Measurements from ENCODE around the gene TJP1.
"Not testable (repeated sequence)": the region's sequence is repeated elsewhere in the genome, so short reads cannot be mapped to it uniquely, and the experiment has no call there.

TJP1 gene

DNA sequence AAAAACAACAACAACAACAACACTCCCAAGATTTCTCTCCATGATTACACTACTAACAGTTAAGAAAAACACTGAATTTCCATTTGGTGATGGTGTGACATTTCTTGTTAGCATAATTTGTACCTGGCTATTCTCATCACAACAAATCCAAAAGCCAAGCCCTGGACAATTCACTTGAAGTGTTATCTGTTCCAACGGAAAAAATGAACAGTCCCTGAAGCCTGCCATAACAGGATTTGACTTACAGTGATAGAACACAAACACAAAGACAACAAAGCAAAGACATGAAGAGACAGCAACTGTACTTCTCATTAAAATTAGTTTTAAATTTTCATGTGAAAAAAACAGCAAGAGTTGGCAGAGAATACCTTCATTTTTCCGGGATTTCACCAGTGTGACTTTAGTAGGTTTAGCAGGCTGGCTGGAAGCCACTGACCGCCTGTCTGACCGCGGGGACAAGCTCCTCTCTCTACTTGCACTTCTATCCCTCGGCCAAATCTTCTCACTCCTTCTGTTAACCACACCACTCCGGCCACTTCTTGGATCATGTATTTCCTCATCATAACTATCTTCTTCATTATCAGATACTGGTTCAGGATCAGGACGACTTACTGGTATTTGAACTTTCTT, 56.3 kb downstream of the TJP1 start:
- DNase-seq = no peak
- intact Hi-C loops (cut with DNase I; ENCODE audit: low total_unique reads) = no loop called here
- H3K4me1 ChIP-seq = peaks cover 0 to 29% (median 11%) of the 10 kb centered on the region in 4 donors
- TF ChIP-seq, protein P1, sequence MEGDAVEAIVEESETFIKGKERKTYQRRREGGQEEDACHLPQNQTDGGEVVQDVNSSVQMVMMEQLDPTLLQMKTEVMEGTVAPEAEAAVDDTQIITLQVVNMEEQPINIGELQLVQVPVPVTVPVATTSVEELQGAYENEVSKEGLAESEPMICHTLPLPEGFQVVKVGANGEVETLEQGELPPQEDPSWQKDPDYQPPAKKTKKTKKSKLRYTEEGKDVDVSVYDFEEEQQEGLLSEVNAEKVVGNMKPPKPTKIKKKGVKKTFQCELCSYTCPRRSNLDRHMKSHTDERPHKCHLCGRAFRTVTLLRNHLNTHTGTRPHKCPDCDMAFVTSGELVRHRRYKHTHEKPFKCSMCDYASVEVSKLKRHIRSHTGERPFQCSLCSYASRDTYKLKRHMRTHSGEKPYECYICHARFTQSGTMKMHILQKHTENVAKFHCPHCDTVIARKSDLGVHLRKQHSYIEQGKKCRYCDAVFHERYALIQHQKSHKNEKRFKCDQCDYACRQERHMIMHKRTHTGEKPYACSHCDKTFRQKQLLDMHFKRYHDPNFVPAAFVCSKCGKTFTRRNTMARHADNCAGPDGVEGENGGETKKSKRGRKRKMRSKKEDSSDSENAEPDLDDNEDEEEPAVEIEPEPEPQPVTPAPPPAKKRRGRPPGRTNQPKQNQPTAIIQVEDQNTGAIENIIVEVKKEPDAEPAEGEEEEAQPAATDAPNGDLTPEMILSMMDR (IDR thresholded peaks at IDR 0.05) = no peak
- H3K4me3 ChIP-seq = no peak overlapping the region
- H3K27ac ChIP-seq = no peak overlapping the region
- H3K27me3 ChIP-seq = no peaks in the 10 kb centered on the region
- peaks cover 32 to 57% (median 50%) of the 10 kb centered on the region in 3 donors for H3K36me3 ChIP-seq
- H3K9me3 ChIP-seq = no peaks in the 10 kb centered on the region

DNA sequence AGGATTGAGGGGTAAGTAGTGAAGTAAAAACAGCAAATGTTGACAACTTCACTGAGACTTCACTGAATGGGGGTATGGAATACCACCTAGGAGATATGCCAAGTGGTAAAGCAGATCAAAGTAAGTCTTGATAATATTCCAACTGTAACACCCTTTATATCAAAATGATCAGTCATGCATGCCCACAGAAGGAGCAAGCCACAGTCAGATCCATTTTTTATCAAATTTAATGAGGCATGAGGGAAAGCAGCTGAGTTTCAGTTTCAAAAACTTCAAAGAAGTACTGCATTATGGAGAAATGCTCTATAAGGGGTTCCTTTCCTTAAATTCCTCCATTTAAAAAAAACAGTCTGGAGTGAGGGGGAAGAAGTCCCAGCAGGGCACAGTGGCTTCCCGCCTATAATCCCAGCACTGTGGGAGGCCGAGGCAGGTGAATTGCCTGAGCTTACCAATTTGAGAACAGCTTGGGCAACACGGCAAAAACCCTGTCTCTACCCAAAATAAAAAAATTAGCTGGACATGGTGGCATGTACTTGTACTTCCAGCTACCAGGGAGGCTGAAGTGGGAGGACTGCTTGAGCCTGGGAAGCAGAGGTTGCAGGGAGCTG, 56.9 kb downstream of the TJP1 start:
- no peak for DNase-seq
- H3K27ac ChIP-seq = no peak overlapping the region
- intact Hi-C loops (cut with DNase I; ENCODE audit: low total_unique reads) = no loop called here
- no peak overlapping the region for H3K4me3 ChIP-seq
- H3K36me3 ChIP-seq = peaks cover 37 to 58% (median 51%) of the 10 kb centered on the region in 3 donors
- peaks cover 0 to 29% (median 11%) of the 10 kb centered on the region in 4 donors for H3K4me1 ChIP-seq
- no peaks in the 10 kb centered on the region for H3K9me3 ChIP-seq
- H3K27me3 ChIP-seq = no peaks in the 10 kb centered on the region
- TF ChIP-seq, protein P1 (IDR thresholded peaks at IDR 0.05) = no peak

DNA sequence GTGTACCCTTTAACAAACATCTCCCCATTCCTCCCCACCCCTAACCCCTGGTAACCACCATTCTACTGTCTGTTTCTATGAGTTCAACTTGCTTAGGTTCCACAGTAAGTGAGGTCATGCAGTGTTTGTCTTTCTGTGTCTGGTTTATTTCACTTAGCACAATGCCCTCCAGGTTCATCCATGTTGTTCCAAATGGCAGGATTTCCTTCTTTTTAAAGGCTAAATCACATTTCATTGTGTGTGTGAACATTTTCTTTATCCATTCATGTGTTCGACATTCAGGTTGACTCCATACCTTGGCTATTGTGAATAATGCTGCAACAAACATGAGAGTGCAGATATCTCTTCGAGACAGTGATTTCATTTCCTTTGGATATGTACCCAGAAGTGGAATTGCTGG, 62.7 kb downstream of the TJP1 start:
- no peaks in the 10 kb centered on the region for H3K27me3 ChIP-seq
- peaks cover 0 to 24% (median 5%) of the 10 kb centered on the region in 4 donors for H3K4me1 ChIP-seq
- TF ChIP-seq, protein P1 (IDR thresholded peaks at IDR 0.05) = no peak
- H3K4me3 ChIP-seq = no peak overlapping the region
- no peak overlapping the region for H3K27ac ChIP-seq
- peaks cover 36 to 46% (median 42%) of the 10 kb centered on the region in 3 donors for H3K36me3 ChIP-seq
- intact Hi-C loops (cut with DNase I; ENCODE audit: low total_unique reads) = no loop called here
- no peaks in the 10 kb centered on the region for H3K9me3 ChIP-seq
- no peak for DNase-seq

DNA sequence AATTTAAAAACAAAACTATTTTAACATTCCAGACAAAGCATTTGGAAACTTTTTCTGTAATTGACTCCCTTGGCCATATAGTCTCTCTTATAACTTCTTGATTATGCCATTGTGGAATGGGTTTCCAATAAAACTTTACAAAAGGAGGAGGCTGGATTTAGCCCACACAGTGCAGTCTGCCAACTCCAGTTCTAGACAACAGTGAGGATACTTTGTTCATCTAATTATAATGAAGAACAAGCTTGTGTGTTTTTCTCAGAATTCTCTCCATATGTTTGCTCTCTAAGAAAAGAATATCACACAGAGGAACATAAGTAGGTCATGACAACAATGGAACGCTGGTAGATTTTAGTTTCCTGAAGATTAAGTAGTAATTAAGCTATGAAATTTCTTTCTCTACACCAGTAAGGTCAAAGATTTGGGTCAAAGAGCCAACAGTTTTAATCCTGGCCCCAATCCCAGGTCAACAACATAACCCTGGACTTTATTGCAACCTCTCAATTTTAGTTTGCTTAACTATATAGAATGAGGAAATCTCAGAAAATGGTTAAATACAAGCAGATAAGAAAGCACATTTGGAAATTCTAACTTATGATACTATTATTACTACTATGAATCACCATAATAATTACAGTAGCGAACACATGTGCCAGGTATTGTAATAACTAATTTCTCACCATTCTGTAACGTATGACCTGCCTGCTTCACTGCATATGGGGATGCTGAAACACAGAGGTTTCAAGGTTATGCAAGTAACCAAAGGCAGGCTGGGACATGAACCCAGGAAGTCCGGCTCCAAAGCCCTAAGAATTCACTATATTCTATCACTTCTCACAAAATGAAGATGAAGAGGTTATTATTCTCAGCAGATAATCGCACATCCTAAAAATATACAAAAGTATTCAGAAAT, 65.7 kb downstream of the TJP1 start:
- H3K4me1 ChIP-seq = peaks cover 0 to 24% (median 5%) of the 10 kb centered on the region in 4 donors
- H3K27ac ChIP-seq = no peak overlapping the region
- H3K36me3 ChIP-seq = peaks cover 21 to 31% (median 26%) of the 10 kb centered on the region in 3 donors
- DNase-seq = no peak
- intact Hi-C loops (cut with DNase I; ENCODE audit: low total_unique reads) = no loop called here
- no peak overlapping the region for H3K4me3 ChIP-seq
- H3K27me3 ChIP-seq = no peaks in the 10 kb centered on the region
- TF ChIP-seq, protein P1 (IDR thresholded peaks at IDR 0.05) = no peak
- no peaks in the 10 kb centered on the region for H3K9me3 ChIP-seq

DNA sequence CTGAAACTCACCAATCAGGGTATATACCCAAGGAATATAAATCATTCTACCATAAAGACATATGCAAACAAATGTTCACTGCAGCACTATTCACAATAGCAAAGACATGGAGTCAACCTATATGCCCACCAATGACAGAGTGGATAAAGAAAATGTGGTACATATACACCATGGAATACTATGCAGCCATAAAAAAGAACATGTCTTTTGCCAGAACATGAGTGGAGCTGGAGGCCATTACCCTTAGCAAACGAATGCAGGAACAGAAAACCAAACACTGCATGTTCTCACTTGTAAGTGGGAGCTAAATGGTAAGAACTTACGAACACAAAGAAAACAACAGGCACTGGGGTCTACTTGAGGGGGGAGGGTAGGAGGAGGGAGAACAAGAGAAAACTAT, 68.3 kb downstream of the TJP1 start:
- H3K4me1 ChIP-seq = peaks cover 0 to 34% (median 5%) of the 10 kb centered on the region in 4 donors
- peaks cover 4 to 11% (median 6%) of the 10 kb centered on the region in 3 donors for H3K36me3 ChIP-seq
- H3K9me3 ChIP-seq, DNase-seq, H3K4me3 ChIP-seq, H3K27me3 ChIP-seq, H3K27ac ChIP-seq: not testable (repeated sequence)
- intact Hi-C loops (cut with DNase I; ENCODE audit: low total_unique reads) = loop anchor here (5.0 kb wide), 1 partner anchor 168 kb away; no protein-coding TSS in a partner anchor

All from tibial artery (tissue), 4 donors.